Measurements from ENCODE around the gene ENTHD1.

ENTHD1 gene

GRCh38 chr22:39802682-39803081, 90.9 kb downstream of the ENTHD1 start:
- TF ChIP-seq, protein P1, sequence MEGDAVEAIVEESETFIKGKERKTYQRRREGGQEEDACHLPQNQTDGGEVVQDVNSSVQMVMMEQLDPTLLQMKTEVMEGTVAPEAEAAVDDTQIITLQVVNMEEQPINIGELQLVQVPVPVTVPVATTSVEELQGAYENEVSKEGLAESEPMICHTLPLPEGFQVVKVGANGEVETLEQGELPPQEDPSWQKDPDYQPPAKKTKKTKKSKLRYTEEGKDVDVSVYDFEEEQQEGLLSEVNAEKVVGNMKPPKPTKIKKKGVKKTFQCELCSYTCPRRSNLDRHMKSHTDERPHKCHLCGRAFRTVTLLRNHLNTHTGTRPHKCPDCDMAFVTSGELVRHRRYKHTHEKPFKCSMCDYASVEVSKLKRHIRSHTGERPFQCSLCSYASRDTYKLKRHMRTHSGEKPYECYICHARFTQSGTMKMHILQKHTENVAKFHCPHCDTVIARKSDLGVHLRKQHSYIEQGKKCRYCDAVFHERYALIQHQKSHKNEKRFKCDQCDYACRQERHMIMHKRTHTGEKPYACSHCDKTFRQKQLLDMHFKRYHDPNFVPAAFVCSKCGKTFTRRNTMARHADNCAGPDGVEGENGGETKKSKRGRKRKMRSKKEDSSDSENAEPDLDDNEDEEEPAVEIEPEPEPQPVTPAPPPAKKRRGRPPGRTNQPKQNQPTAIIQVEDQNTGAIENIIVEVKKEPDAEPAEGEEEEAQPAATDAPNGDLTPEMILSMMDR (IDR thresholded peaks at IDR 0.05; ENCODE audit: extremely low read depth, missing control alignments) = no peak
- DNase-seq (ENCODE audit: low spot score) = no peak

- TF ChIP-seq, protein P1 (IDR thresholded peaks at IDR 0.05; ENCODE audit: extremely low read depth, missing control alignments) = no peak
- DNase-seq (ENCODE audit: low spot score) = no peak
Measured at GRCh38 chr22:39800790-39801520, 92.6 kb downstream of the ENTHD1 start.

DNA sequence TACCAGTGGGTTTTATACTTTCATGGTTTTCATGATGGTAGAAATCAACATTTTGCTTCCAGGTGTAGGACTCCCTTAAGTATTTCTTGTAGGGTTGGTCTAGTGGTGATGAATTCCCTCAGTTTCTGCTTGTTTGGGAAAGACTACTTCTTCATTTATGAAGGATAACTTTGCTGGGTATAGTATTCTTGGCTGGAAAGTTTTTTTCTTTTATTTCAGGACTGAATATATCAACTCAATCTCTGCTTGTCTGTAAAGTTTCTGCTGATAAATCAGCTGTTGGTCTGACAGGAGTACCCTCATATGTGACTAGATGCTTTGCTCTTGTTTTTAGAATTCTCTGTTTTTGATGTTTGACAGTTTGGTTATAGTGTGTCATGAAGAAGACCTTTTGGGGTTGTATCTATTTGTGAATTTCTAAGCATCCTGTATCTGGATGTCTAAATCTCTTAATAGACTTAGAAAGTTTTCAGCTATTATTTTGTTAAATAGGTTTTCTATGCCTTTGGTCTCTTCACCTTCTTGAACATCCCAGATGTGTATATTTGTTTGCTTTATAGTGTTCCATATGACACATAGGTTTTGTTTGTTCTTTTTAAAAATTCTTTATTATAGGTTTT, 95.9 kb downstream of the ENTHD1 start:
- DNase-seq (ENCODE audit: low spot score) = no peak
- TF ChIP-seq, protein P1 (IDR thresholded peaks at IDR 0.05; ENCODE audit: extremely low read depth, missing control alignments) = no peak

GRCh38 chr22:39789788-39790187, 103.8 kb downstream of the ENTHD1 start:
- no peak for DNase-seq (ENCODE audit: low spot score)
- TF ChIP-seq, protein P1 (IDR thresholded peaks at IDR 0.05; ENCODE audit: extremely low read depth, missing control alignments) = no peak

- TF ChIP-seq, protein P1 (IDR thresholded peaks at IDR 0.05; ENCODE audit: extremely low read depth, missing control alignments) = no peak
- DNase-seq (ENCODE audit: low spot score) = no peak
Measured at GRCh38 chr22:39785232-39785631, 108.3 kb downstream of the ENTHD1 start.

GRCh38 chr22:39777716-39778454, 115.7 kb downstream of the ENTHD1 start:
- TF ChIP-seq, protein P1 (IDR thresholded peaks at IDR 0.05; ENCODE audit: extremely low read depth, missing control alignments) = no peak
- no peak for DNase-seq (ENCODE audit: low spot score)
